ENCODE measurements around the gene TKT. TPM values are rescaled to one million over a fixed set of nuclear protein-coding genes. Genes with fewer than 3 reads are reported as not detected.

The TKT gene
- total and polyA plus RNA-seq, 4 donors, result 18.1 to 202 (median 129) TPM

- TF ChIP-seq TAF1 (conservative IDR thresholded peaks at IDR 0.05) (no peak), FOXA1 (IDR thresholded peaks at IDR 0.05) (no peak), RXRA (IDR thresholded peaks at IDR 0.05) (no peak), CTCF (IDR thresholded peaks at IDR 0.05; ENCODE audit: low read depth, low read length, missing input control) (no peak), REST (IDR thresholded peaks at IDR 0.05) (no peak), HNF4G (IDR thresholded peaks at IDR 0.05) (no peak), YY1 (IDR thresholded peaks at IDR 0.05) (no peak), RAD21 (IDR thresholded peaks at IDR 0.05) (no peak), NR2F2 (IDR thresholded peaks at IDR 0.05) (no peak), HNF4A (conservative IDR thresholded peaks at IDR 0.05) (no peak), MAX (IDR thresholded peaks at IDR 0.05) (no peak), ZBTB33 (IDR thresholded peaks at IDR 0.05) (no peak), SP1 (IDR thresholded peaks at IDR 0.05) (no peak), FOXA2 (IDR thresholded peaks at IDR 0.05) (no peak), JUND (IDR thresholded peaks at IDR 0.05) (no peak), EGR1 (IDR thresholded peaks at IDR 0.05; ENCODE audit: low read depth in 2 of 2) (no peak)
- H3K27ac ChIP-seq (ENCODE audit: low read depth in 1 of 2, low read length in 2 of 2), result no peak overlapping the region
- H3K36me3 ChIP-seq (ENCODE audit: control insufficient read depth in 4 of 4, insufficient read depth in 3 of 4, low read depth in 1 of 4, low read length in 3 of 4), result peaks cover 33 to 69% (median 38%) of the 10 kb centered on the region in 4 donors
- no peaks in the 10 kb centered on the region for H3K27me3 ChIP-seq (ENCODE audit: control insufficient read depth in 4 of 4, insufficient read depth in 4 of 4, low read length in 3 of 4)
- WGBS, result 87% methylated on average over 5 of the region's 5 CpGs
- no peaks in the 10 kb centered on the region for H3K4me1 ChIP-seq (ENCODE audit: control insufficient read depth in 4 of 4, insufficient read depth in 4 of 4, low read length in 3 of 4)
- no peak overlapping the region for H3K9ac ChIP-seq (ENCODE audit: low read depth in 1 of 2, low read length in 2 of 2)
- H3K9me3 ChIP-seq (ENCODE audit: control insufficient read depth in 4 of 4, low read length in 3 of 4), result no peaks in the 10 kb centered on the region
- DNase-seq (ENCODE audit: low spot score), result no peak
- no peak overlapping the region for H3K4me3 ChIP-seq (ENCODE audit: low read depth in 1 of 3, low read length in 3 of 3)
Observed at GRCh38 chr3:53224536-53224935, 31.3 kb downstream of the TKT start.

- Histone ChIP-seq H3K27ac (ENCODE audit: low read depth in 1 of 2, low read length in 2 of 2) (no peak overlapping the region), H3K9ac (ENCODE audit: low read depth in 1 of 2, low read length in 2 of 2) (no peak overlapping the region)
- 82% methylated on average over 5 of the region's 5 CpGs for WGBS
- TF ChIP-seq MAX (IDR thresholded peaks at IDR 0.05) (no peak), HNF4A (conservative IDR thresholded peaks at IDR 0.05) (no peak), TAF1 (conservative IDR thresholded peaks at IDR 0.05) (no peak), REST (IDR thresholded peaks at IDR 0.05) (no peak), RXRA (IDR thresholded peaks at IDR 0.05) (no peak), NR2F2 (IDR thresholded peaks at IDR 0.05) (no peak), FOXA2 (IDR thresholded peaks at IDR 0.05) (no peak), JUND (IDR thresholded peaks at IDR 0.05) (no peak), ZBTB33 (IDR thresholded peaks at IDR 0.05) (no peak)
Observed at GRCh38 chr3:53224026-53224425, 31.8 kb downstream of the TKT start.

More at GRCh38 chr3:53224026-53224425, 31.8 kb downstream of the TKT start:
- Histone ChIP-seq H3K9me3 (ENCODE audit: control insufficient read depth in 4 of 4, low read length in 3 of 4) (no peaks in the 10 kb centered on the region), H3K36me3 (ENCODE audit: control insufficient read depth in 4 of 4, insufficient read depth in 3 of 4, low read depth in 1 of 4, low read length in 3 of 4) (peaks cover 32 to 64% (median 37%) of the 10 kb centered on the region in 4 donors), H3K4me1 (ENCODE audit: control insufficient read depth in 4 of 4, insufficient read depth in 4 of 4, low read length in 3 of 4) (no peaks in the 10 kb centered on the region), H3K4me3 (ENCODE audit: low read depth in 1 of 3, low read length in 3 of 3) (no peak overlapping the region), H3K27me3 (ENCODE audit: control insufficient read depth in 4 of 4, insufficient read depth in 4 of 4, low read length in 3 of 4) (no peaks in the 10 kb centered on the region)
- no peak for DNase-seq (ENCODE audit: low spot score)

Data from liver (tissue), 9 donors.